Activated T-helper 1 cell treated with anti-CD3 and anti-CD28 coated beads, Interleukin-2, amount 50 U/mL, for 16 hours (primary cell): ENCODE data around the gene FCHSD1.
A peak's percentile ranks its signal among the peaks of the same experiment; 100 is the strongest.

Source experiments
- DNase-seq, 2 donors: peaks; one replicate each; pipeline ENCODE4 v3.0.0-alpha.2; 2020; ENCODE audit warnings: low read depth in 1 of 2, low spot score in 1 of 2

FCHSD1 gene

DNA sequence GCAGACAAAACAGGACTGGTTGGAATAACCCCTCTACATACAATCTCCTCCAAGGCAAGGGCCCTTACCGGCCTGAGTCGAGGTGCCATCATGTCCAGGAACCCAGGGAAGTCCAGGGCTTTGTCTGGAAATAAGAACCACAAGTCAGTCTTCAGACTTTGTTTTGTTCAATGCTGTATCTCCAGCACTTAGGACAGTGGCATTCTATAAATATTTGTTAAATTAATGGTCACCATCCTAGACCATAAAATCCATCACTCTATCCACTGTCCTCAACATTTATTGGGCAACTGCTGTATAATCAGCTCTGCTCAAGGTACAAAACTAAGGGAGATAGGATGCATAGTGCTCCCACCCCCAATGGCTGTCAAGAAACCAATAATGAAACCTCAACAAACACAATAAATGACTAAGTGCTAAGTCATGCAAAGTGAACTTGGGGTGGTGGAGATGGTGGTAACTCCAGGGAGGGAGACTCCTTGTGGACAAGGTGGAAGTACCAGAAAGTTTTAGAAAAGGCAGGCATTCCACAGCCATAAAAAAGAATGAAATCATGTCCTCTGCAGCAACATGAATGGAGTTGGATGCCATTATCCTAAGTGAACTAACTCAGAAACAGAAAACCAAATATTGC, 9.5 kb downstream of the FCHSD1 start:
- DNase-seq: no peak

DNA sequence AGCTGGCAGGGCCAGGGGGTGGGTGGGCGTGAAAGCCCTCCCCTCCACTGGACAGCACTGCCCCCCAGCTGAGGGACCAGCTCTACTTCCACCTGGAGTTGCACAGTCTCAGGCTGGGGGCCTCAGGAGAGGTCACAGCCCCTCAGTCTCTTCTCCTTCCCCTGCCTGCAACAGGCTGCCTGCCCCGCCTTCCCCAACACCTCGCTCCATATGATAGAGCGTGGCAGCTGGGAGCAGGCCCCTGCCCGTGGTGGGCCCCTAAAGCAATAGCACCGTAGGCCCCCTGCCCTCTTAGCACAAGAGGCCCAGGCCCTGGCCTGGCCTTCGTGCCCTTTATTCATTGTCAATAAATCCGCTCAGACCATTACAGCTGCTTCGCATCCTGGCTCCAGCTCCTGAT, 10.5 kb downstream of the FCHSD1 start:
- no peak for DNase-seq

DNA sequence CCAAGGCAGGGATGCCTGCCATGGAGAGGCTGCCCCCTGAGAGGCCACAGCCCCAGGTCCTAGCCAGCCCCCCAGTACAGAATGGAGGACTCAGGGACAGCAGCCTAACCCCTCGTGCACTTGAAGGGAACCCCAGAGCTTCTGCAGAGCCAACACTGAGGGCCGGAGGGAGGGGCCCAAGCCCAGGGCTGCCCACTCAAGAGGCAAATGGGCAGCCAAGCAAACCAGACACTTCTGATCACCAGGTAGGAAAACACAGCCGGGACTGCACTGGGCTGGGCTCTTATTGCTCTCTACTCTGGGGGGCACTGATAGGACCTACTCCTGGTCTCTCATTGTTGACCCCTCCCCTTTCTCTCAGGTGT, 11.2 kb downstream of the FCHSD1 start:
- no peak for DNase-seq

DNA sequence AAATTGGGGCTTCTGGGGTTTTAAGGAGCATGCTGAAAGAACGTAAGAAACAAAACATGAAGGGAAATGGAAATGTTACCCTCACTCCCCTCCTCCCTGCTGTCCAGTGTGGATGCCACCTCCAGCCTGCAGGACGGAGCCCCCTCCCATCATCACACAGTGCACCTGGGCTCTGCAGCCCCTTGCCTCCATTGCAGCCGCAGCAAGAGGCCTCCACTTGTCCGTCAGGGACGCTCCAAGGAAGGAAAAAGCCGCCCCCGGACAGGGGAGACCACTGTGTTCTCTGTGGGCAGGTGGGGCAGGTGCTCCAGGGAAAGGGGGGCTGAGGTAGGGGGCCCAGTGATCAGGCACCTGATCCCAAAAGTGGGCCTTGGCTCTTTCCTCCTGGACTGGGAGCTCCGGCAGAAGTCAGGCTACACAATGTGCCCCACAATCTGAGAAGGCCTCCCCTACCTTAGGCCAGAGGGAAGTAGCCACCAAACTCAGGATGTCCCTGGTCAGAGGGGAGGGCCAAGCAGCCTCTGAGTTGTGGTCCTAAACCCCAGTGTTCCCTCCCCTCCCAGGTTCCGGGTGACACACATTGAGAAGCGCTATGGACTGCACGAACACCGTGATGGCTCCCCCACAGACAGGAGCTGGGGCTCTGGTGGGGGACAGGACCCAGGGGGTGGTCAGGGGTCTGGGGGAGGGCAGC, 11.7 kb downstream of the FCHSD1 start:
- DNase-seq: no peak

DNA sequence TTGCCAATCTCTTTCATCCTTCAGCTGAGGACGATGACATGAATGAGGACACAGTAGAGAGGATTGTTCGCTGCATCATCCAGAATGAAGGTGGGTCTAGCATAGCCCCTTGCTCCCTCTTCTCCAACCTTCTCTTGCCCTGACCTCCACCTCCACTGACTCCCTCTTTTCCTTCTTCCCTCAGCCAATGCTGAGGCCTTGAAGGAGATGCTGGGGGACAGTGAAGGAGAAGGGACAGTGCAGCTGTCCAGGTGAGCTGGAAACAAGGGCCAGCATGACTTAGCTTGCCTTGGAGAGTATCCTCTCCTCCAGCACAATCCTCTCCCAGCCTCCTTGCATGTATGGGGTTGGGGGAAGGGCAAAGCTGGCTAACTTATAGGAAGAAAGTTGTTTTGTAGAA, 12.4 kb downstream of the FCHSD1 start:
- DNase-seq: no peak

DNA sequence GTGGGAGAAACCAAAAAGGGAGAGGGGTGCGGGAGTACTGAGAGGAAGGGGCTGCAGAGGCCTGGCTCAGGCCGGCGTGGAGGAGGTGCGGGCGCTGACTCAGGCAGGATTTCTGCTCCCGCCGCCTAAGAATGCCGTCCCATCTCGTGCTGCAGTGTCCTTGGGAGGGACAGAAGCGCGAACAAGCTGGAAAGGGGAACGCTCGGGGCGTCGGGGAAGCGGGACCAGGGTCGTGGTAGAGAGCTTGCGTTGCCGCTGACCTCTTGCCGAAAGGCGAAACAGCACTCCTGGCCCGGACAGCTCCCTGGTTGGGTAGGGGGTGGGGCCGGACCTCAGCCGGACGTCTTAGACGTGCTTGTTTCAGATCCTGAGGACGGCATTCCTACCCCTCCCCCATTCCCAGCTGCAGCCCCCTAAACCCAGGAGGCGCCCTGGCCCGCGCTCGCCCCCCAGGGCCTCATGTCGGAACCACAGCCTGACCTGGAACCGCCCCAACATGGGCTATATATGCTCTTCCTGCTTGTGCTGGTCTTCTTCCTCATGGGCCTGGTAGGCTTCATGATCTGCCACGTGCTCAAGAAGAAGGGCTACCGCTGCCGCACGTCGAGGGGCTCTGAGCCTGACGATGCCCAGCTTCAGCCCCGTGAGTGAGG, 13.3 kb downstream of the FCHSD1 start:
- peak; percentile 29 to 42 for DNase-seq

DNA sequence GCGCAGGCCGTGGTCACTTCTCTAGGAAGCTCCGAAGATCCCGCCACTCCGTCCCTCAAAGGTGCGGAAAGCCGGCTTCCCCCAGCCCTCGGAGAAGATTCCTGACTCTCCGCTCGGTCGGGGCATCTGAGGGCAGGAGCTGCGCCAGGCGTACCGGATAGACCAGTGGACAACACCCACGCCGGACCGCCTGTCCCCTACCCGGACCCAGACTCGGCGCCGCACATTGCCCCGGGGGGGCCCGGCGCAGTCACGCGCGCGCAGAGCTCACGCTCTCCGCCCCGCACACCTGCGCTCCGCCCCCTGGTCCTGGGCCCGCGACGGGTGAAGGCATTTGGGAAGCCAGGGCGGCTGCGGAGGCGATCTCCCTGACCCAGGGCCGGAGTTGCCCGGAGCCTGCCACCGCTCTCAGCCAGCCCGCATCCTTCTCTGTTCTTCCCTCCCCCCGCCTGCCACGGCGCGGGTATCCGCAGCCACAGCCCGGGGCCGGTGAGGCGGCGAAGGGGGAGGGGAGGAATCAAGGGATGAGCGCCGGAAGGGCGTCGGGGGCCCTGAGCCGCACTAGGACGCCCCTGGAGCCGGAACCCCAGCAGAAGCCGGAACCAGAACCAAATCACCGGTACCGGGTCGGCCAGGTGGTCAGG, 14.0 kb downstream of the FCHSD1 start:
- peak; percentile 18 to 49 for DNase-seq

DNA sequence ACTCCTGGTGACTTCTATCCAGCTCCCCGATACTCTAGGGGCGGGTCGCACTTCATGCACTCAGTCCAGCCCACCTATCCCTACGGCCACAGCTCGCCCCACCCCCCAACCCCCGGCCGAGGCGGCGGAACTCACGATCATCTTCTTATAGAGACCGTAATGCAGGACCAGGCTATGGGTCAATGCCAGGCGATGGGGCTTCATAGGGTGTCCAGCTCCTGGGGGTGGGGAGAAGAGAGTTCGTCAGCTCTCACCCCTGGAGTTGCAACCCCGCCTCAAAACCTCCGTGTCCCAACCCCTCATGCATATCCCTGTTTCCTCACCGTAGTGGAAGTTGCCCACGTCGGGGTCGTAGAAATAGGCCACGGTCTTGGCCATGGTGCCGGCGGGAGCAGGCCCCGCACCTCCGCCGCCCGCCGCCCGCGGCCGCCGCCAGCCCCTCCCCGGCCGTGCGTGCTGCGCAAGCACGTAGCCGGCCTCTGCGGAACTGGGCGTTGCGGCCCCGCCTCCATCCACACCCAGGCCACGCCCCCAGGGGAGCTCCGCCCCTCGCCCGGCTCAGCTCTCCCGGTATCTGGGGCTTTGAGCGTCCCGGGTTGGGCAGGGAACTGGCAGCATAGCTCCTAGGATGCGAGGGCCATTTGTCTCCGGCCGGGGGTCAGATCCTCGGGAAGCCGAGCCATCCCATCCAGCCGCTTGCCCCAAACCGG, 14.7 kb downstream of the FCHSD1 start, which contains the start of the genes HDAC3 and RELL2:
Gene HDAC3, minus strand, starts transcription at position 437 of the 710 bp plus-strand sequence. Its CDS starts 59 bp downstream, at position 378.
Gene RELL2, plus strand, starts transcription at position 585 of the 710 bp plus-strand sequence. CDS start 1,229 bp downstream, outside the sequence.
- DNase-seq: peak; percentile 88 to 91

DNA sequence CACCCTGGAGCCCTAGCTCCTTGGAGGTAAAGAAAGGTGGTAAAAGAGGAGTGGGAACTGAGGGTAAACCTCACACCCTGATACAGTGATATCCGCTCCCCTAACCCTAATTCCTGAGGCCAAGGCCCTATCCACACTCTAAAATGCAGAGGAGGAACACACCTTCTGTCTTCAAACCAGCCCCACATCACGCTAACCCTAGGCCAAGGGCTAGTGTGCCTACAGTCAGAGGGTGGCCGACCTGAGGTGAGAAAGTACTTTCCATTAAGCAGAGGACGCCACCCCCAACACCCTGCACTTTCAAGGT, 15.2 kb downstream of the FCHSD1 start:
- no peak for DNase-seq

DNA sequence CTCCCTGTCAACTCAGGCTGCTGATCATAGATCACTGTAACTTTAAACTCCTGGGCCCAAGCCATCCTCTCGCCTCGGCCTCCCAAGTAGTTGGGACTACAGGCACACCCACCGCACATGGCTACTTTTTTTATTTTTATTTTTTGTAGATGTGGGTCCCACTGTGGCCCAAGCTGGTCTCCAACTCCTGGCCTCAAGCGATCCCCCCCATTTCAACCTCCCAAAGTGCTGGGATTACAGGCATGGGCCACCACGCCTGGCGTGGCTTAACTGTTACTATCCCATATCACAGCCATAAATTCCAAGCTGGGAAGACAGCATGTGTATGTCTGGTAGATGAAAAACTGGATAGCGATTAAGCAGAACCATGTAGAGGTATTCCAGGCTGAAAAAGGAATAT, 15.6 kb downstream of the FCHSD1 start:
- no peak for DNase-seq

DNA sequence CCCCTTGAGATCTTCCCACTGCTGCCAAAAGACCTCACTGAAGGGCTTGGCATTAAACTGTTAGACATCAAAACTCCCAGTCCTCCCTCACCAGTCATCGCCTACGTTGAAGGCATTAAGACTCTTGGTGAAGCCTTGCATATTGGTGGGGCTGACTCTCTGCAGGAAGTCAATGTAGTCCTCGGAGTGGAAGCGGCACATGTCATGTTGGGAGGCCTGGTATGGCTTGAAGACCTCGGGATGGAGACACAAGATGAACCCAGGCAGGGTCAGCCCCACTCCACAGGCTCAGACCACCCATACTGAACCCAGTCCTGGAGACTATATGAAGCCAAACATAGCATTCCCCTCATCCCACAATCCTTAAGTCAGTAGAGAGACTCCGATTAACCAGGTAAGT, 16.5 kb downstream of the FCHSD1 start:
- no peak for DNase-seq

DNA sequence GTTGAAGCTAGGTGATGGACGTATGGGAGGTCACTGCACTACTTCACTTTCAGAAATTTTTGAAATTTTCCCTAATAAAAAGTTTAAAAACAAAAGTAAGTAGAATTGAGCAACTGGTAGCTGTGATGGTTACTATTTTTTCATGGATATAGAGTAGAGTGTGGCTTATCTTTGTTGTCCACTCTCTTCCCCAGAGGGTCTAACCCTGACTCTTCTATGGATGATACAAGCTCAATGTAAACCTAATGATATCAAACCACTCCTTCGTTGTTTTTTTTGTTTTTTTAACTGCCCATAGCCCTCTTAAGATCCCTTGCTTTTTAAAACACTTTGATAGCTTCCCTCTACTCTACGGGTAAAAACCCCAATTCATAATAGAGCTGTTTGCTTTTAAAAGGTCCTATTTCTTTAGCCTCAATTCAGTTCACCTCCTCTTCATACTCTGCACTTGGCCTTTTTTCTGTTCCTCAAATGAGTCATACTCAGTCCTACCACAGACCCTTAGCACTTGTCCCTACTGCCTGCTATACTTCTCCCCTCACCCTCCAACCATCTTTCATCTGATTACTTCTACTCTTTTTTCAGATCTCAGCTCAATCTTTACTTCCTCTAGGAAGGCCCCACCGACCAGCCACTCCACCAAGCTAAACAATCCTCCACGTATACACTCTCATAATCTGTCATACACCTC, 17.2 kb downstream of the FCHSD1 start:
- DNase-seq: no peak

DNA sequence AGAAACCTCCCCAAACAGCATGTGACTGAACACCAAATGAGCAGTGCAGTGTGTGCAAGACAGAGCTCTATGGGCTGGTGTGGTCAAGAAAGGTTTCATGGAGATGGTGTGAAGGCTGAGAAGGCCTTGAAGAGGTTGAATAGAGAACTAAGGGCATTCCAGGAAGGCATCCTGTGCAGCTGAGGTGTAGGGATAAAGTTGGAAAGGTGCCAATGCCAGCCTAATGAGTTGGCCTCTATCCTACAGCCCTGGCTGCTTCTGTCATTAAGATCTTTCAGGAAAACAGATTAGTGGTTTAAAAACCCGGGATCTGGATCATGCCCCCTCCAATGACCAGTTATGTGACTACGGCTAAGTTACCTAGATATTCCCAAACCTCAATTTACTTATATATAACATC, 18.6 kb downstream of the FCHSD1 start:
- DNase-seq: no peak

DNA sequence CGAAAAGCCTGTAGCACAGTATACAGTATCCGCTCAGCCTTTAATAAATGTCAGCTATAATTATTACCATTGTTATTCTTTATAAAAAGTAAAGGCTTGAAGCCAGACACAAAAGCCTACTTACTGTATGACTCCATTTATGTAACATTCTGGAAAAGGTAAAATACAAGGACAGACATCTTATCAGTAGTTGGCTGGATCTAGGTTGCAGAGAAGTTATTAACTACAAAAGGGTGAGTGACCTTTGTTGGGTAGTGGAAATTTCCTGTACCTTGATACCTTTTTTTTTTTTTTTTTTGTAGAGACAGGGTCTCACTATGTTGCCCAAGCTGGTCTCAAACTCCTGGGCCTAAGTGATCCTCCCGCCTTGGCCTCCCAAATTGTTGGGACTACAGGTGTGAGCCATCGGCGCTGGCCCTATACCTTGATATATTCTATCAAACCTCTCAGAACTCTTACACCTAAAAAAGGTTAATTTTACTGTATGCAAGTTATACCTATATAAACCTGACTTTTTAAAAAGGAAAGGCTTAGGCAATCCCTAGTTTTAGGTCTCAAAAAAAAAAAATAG, 20.6 kb downstream of the FCHSD1 start:
- no peak for DNase-seq

DNA sequence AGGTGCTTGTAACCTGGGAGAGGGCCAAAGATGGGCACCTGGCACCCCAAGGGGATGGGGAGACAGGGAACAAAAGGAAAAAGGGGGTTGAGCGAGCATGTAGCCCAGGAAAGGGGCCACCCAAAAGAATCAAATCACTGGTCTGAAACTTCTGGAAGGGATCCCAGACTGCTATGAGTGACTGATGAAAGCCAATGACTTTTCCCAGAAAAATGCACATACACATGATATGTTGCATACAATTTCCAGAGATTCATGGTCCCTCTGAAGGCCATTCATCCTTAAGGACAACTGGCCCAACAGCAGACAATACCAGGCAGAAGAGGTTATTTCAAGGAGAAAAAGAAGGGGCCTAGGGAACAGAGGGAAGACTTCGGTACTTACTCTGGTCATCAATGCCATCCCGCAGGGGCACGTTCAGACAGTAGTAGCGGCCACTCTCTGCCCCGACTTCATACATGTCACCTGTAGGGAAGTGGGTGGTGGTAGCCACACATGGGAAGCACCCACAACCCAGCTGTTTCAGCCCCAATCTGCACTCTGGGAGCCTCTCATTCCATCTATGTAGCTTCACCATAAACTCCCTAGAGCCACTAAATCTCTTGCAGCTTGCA, 22.9 kb downstream of the FCHSD1 start:
- DNase-seq: no peak

DNA sequence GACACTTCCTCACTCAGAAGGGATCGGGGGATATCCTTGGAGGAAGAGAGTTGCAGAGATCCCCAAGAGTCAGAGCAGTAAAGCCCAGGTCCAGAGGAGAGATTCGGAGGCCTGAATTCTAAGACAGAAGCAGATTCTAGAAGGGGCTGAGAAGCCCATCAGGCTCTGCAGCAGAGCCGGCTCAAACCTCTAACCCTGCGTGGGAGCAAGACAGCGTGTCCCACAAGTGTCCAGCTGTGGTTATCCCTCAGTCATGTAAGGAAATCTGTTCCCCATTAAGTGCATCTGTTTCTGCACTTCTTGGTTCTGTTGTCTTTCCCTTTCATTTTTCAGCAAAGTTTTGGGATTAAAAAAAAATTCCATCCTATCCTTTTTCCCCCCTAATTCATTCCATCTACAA, 27.6 kb downstream of the FCHSD1 start:
- no peak for DNase-seq

DNA sequence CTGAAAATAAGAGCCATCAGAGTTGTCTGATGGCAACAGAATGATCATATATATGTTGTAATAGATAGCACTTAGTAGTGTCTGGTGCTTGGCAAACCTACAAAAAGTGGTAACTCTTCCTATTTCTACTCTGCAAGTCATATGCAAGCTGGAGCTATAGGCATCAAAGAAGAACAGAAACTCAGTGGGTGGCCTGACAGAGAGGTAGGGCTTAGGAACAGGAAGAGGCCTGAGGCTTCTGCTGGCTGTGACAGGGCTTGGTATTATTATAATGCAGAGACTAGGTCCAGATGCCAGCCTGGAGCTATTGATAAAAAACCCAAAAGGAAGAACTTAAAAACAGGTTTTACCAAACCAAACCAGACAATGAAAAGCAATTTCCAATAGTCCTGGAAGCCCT, 28.0 kb downstream of the FCHSD1 start:
- DNase-seq: no peak

DNA sequence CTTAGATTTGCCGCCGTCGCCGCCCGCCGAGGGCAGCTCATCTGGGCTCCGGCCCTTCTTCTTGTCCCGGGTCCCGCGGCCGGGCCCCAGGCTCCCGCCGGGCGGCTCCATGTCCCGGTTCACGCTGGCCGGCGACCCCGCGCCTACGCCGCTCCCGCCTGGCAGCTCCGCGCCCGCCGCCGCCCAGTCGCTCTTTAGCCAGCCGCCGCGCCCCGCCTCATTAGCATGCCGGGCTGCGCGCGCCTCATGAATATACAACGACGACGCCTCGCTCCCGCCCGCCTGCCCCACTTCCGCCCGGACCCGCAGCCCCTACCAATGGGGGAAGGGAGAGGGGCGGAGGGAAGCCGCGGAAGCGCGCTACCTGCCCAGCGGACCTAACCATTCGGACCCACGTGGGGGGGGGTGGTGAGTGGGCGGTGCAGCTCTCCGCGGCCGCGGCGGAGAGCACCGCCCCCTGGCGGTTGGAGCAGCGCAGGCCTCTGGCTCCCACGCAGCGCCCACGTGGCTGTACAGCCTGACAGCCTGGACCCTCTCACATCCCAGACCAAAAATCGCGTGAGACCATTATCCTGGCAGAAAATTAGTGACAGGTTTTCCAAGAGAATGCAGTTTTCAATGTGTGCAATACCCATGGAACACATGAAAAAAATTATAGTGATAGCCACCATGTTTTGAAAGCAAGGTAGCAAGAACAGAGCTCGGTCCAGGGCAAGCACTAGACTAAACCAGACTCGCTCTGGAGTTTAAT, 32.2 kb downstream of the FCHSD1 start, which contains the start of gene DIAPH1:
Gene DIAPH1, minus strand, starts transcription at position 197 of the 751 bp plus-strand sequence. Its CDS starts 86 bp downstream, at position 111.
- peak; percentile 95 to 98 for DNase-seq
